Liver (tissue), 9 donors: ENCODE measurements around the gene STK11. TPM values are rescaled to one million over a fixed set of nuclear protein-coding genes. Genes with fewer than 3 reads are reported as not detected.

Experiments used
- DNase-seq: peaks from one replicate; pipeline ENCODE4 v3.0.0-alpha.2; 2017; ENCODE audit warnings: low spot score
- H3K27ac ChIP-seq, 2 donors: one replicate each; pipeline ENCODE4 v1.7.0; 2013; ENCODE audit warnings: inconsistent platforms in 2 of 2, low read length in 2 of 2, control low read depth in 1 of 2, low read depth in 1 of 2, mild to moderate bottlenecking in 1 of 2
- H3K27me3 ChIP-seq, 4 donors: one replicate each; pipeline versions ENCODE4 v1.6.1 to v1.7.0; 2013; ENCODE audit warnings: low read length in 3 of 4, inconsistent platforms in 1 of 4, mild to moderate bottlenecking in 1 of 4, moderate library complexity in 1 of 4; ENCODE audit not compliant: control insufficient read depth in 4 of 4, insufficient read depth in 4 of 4
- H3K36me3 ChIP-seq, 4 donors: one replicate each; pipeline versions ENCODE4 v1.6.1 to v1.7.0; 2013; ENCODE audit warnings: low read length in 3 of 4, mild to moderate bottlenecking in 3 of 4, low read depth in 1 of 4, moderate library complexity in 1 of 4; ENCODE audit not compliant: control insufficient read depth in 4 of 4, insufficient read depth in 3 of 4
- H3K4me1 ChIP-seq, 4 donors: one replicate each; pipeline versions ENCODE4 v1.6.1 to v1.7.0; 2013; ENCODE audit warnings: low read length in 3 of 4, mild to moderate bottlenecking in 3 of 4, moderate library complexity in 1 of 4; ENCODE audit not compliant: control insufficient read depth in 4 of 4, insufficient read depth in 4 of 4
- H3K4me3 ChIP-seq, 3 donors: one replicate each; pipeline versions ENCODE4 v1.6.1 to v1.7.0; 2013; ENCODE audit warnings: low read length in 3 of 3, control low read depth in 1 of 3, low read depth in 1 of 3, mild to moderate bottlenecking in 1 of 3
- H3K9ac ChIP-seq, 2 donors: one replicate each; pipeline ENCODE4 v1.7.0; 2013; ENCODE audit warnings: low read length in 2 of 2, mild to moderate bottlenecking in 2 of 2, moderate library complexity in 2 of 2, control low read depth in 1 of 2, low read depth in 1 of 2
- H3K9me3 ChIP-seq, 4 donors: one replicate each; pipeline versions ENCODE4 v1.6.1 to v1.7.0; 2013; ENCODE audit warnings: low read length in 3 of 4; ENCODE audit not compliant: control insufficient read depth in 4 of 4
- EGR1 ChIP-seq, 2 donors: IDR thresholded peaks; 2 replicates each; pipeline ENCODE4 v1.6.1; 2016 to 2018; ENCODE audit warnings: antibody characterized with exemption in 2 of 2, low read depth in 2 of 2
- FOXA1 ChIP-seq: IDR thresholded peaks from 2 replicates; pipeline ENCODE4 v1.6.1; 2016; ENCODE audit warnings: antibody characterized with exemption
- FOXA2 ChIP-seq: IDR thresholded peaks from 2 replicates; pipeline ENCODE4 v1.6.1; 2016; ENCODE audit warnings: antibody characterized with exemption
- GABPA ChIP-seq, 2 donors: IDR thresholded peaks in 1 of 2; conservative IDR thresholded peaks in 1 of 2; 2 replicates each; pipeline ENCODE4 v1.6.1; 2016; ENCODE audit warnings: antibody characterized with exemption in 2 of 2, mild to moderate bottlenecking in 1 of 2, moderate library complexity in 1 of 2
- HNF4A ChIP-seq, 2 donors: conservative IDR thresholded peaks; 2 replicates each; pipeline ENCODE4 v1.6.1; 2016; ENCODE audit warnings: antibody characterized with exemption in 2 of 2, mild to moderate bottlenecking in 2 of 2
- HNF4G ChIP-seq: IDR thresholded peaks from 2 replicates; pipeline ENCODE4 v1.6.1; 2016; ENCODE audit warnings: antibody characterized with exemption
- JUND ChIP-seq, 2 donors: IDR thresholded peaks; 2 replicates each; pipeline ENCODE4 v1.6.1; 2016; ENCODE audit warnings: antibody characterized with exemption in 2 of 2
- NR2F2 ChIP-seq: IDR thresholded peaks from 2 replicates; pipeline ENCODE4 v1.6.1; 2016; ENCODE audit warnings: antibody characterized with exemption
- RAD21 ChIP-seq, 2 donors: IDR thresholded peaks; 2 replicates each; pipeline ENCODE4 v1.6.1; 2016; ENCODE audit warnings: antibody characterized with exemption in 2 of 2, mild to moderate bottlenecking in 2 of 2
- RXRA ChIP-seq, 2 donors: IDR thresholded peaks; 2 replicates each; pipeline ENCODE4 v1.6.1; 2017 to 2018; ENCODE audit warnings: antibody characterized with exemption in 2 of 2, mild to moderate bottlenecking in 1 of 2
- SP1 ChIP-seq: IDR thresholded peaks from 2 replicates; pipeline ENCODE4 v1.6.1; 2018; ENCODE audit warnings: antibody characterized with exemption, mild to moderate bottlenecking
- TAF1 ChIP-seq: conservative IDR thresholded peaks from 2 replicates; pipeline ENCODE4 v1.6.1; 2016; ENCODE audit warnings: antibody characterized with exemption, mild to moderate bottlenecking
- YY1 ChIP-seq: IDR thresholded peaks from 2 replicates; pipeline ENCODE4 v1.6.1; 2016; ENCODE audit warnings: antibody characterized with exemption, mild to moderate bottlenecking
- WGBS: extraction: QIAGEN DNeasy Blood & Tissue Kit; methylation state at CpG from one replicate; pipeline ENCODE4 v1.1.7; 2013; 5-methylcytosine and 5-hydroxymethylcytosine counted together
- polyA plus RNA-seq, 2 donors: library from polyadenylated mRNA; stranded (reverse) in 1 of 2; unstranded in 1 of 2; fragments of 200-250 nt in 1 of 2; fragments of >200 nt in 1 of 2; fragmentation: Nextera tagmentation in 1 of 2; extraction: Ambion mirVana in 1 of 2; gene quantifications; one replicate each; pipeline versions ENCODE4 v1.2.1 to v1.2.3, GENCODE V29; 2013 to 2015
- total RNA-seq, 2 donors: library from RNA; depleted of rRNA; stranded (reverse); fragments of >200 nt; gene quantifications; one replicate each; pipeline ENCODE4 v1.2.3, GENCODE V29; 2014
- TF ChIP-seq, protein P1 (sequence below): IDR thresholded peaks from 2 replicates; pipeline ENCODE4 v1.6.1; 2016; ENCODE audit warnings: antibody characterized with exemption
- TF ChIP-seq, protein P2 (sequence below): IDR thresholded peaks from 2 replicates; pipeline ENCODE4 v1.6.1; 2016; ENCODE audit warnings: antibody characterized with exemption
- TF ChIP-seq, protein P3 (sequence below): fragments of 150-350 bp; IDR thresholded peaks from 2 replicates; pipeline ENCODE4 v1.5.1; 2017; ENCODE audit warnings: improper control_type of control experiment, low read depth, low read length; ENCODE audit not compliant: missing input control
- TF ChIP-seq, protein P4 (sequence below): IDR thresholded peaks from 2 replicates; pipeline ENCODE4 v1.6.1; 2016; ENCODE audit warnings: antibody characterized with exemption, mild to moderate bottlenecking
- TF ChIP-seq, protein P5 (sequence below): IDR thresholded peaks from 2 replicates; pipeline ENCODE4 v1.6.1; 2016; ENCODE audit warnings: antibody characterized with exemption
- donor health status: healthy.
- donor health status: healthy.
- donor health status: healthy.
- donor health status: healthy.
- donor health status: healthy.

Gene STK11
- total and polyA plus RNA-seq, 4 donors: 3.0 to 126 (median 35.5) TPM

DNA sequence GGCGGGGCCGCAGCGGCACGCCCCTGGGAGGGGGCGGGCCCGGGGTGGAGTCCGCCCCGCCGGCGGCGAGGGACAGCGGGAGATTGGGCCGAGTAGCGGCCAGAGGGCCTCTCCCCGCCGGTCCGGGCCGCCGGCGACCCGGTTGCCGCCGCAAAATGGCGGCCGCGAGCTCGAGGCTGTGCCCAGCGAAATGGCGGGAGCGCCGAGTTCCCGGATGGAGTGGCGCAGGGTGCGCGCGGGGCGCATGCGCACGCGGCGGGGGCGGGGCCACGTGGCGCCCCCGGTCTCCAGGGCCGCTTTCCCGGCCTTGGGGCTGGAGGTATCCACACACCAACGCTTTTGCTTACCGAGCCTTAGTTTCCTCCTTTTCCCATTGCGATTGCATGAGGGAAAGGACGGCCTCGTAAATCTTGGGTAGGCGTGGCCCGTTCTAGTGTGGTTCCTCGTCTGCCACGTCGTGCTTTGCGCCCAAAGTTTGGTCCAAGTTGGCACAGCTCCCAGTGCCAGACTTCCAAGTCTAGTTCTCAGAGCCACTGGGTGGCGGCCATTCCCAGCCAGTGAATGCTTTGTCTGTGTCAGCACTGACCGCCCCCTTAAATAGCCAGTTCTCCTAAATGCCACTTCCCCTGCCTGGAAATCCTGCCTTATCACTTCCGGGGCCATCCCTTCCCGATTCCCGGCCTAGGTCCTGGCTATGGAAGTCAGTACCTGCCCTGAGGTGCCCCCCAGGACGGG, 64.1 kb downstream of the STK11 start:
- TF ChIP-seq RXRA (IDR thresholded peaks at IDR 0.05) (peak in 1 of 2 donors; percentile 38), SP1 (peak; percentile 62), EGR1 (IDR thresholded peaks at IDR 0.05; ENCODE audit: low read depth in 2 of 2) (peak in 1 of 2 donors; percentile 57), JUND (IDR thresholded peaks at IDR 0.05) (no peak), TAF1 (no peak), RAD21 (IDR thresholded peaks at IDR 0.05) (peak in 1 of 2 donors; percentile 44), NR2F2 (peak; percentile 45), YY1 (peak; percentile 87), HNF4A (conservative IDR thresholded peaks at IDR 0.05) (peak in 1 of 2 donors; percentile 23), FOXA2 (no peak), HNF4G (no peak), GABPA (IDR thresholded peaks at IDR 0.05 in 1 of 2, conservative IDR thresholded peaks at IDR 0.05 in 1 of 2) (peak in 1 of 2 donors; percentile 75), FOXA1 (no peak)
- TF ChIP-seq, protein P1, sequence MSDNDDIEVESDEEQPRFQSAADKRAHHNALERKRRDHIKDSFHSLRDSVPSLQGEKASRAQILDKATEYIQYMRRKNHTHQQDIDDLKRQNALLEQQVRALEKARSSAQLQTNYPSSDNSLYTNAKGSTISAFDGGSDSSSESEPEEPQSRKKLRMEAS: peak; percentile 62
- TF ChIP-seq, protein P2, sequence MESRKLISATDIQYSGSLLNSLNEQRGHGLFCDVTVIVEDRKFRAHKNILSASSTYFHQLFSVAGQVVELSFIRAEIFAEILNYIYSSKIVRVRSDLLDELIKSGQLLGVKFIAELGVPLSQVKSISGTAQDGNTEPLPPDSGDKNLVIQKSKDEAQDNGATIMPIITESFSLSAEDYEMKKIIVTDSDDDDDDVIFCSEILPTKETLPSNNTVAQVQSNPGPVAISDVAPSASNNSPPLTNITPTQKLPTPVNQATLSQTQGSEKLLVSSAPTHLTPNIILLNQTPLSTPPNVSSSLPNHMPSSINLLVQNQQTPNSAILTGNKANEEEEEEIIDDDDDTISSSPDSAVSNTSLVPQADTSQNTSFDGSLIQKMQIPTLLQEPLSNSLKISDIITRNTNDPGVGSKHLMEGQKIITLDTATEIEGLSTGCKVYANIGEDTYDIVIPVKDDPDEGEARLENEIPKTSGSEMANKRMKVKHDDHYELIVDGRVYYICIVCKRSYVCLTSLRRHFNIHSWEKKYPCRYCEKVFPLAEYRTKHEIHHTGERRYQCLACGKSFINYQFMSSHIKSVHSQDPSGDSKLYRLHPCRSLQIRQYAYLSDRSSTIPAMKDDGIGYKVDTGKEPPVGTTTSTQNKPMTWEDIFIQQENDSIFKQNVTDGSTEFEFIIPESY: no peak
- TF ChIP-seq, protein P3, sequence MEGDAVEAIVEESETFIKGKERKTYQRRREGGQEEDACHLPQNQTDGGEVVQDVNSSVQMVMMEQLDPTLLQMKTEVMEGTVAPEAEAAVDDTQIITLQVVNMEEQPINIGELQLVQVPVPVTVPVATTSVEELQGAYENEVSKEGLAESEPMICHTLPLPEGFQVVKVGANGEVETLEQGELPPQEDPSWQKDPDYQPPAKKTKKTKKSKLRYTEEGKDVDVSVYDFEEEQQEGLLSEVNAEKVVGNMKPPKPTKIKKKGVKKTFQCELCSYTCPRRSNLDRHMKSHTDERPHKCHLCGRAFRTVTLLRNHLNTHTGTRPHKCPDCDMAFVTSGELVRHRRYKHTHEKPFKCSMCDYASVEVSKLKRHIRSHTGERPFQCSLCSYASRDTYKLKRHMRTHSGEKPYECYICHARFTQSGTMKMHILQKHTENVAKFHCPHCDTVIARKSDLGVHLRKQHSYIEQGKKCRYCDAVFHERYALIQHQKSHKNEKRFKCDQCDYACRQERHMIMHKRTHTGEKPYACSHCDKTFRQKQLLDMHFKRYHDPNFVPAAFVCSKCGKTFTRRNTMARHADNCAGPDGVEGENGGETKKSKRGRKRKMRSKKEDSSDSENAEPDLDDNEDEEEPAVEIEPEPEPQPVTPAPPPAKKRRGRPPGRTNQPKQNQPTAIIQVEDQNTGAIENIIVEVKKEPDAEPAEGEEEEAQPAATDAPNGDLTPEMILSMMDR: no peak
- TF ChIP-seq, protein P4, sequence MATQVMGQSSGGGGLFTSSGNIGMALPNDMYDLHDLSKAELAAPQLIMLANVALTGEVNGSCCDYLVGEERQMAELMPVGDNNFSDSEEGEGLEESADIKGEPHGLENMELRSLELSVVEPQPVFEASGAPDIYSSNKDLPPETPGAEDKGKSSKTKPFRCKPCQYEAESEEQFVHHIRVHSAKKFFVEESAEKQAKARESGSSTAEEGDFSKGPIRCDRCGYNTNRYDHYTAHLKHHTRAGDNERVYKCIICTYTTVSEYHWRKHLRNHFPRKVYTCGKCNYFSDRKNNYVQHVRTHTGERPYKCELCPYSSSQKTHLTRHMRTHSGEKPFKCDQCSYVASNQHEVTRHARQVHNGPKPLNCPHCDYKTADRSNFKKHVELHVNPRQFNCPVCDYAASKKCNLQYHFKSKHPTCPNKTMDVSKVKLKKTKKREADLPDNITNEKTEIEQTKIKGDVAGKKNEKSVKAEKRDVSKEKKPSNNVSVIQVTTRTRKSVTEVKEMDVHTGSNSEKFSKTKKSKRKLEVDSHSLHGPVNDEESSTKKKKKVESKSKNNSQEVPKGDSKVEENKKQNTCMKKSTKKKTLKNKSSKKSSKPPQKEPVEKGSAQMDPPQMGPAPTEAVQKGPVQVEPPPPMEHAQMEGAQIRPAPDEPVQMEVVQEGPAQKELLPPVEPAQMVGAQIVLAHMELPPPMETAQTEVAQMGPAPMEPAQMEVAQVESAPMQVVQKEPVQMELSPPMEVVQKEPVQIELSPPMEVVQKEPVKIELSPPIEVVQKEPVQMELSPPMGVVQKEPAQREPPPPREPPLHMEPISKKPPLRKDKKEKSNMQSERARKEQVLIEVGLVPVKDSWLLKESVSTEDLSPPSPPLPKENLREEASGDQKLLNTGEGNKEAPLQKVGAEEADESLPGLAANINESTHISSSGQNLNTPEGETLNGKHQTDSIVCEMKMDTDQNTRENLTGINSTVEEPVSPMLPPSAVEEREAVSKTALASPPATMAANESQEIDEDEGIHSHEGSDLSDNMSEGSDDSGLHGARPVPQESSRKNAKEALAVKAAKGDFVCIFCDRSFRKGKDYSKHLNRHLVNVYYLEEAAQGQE: peak; percentile 29
- TF ChIP-seq, protein P5, sequence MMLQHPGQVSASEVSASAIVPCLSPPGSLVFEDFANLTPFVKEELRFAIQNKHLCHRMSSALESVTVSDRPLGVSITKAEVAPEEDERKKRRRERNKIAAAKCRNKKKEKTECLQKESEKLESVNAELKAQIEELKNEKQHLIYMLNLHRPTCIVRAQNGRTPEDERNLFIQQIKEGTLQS: no peak
- H3K27me3 ChIP-seq: no peaks in the 10 kb centered on the region
- DNase-seq: peak; percentile 86
- peaks cover 40 to 85% (median 73%) of the 10 kb centered on the region in 4 donors for H3K4me1 ChIP-seq
- H3K9me3 ChIP-seq: no peaks in the 10 kb centered on the region
- under 1% methylated on average over 64 of the region's 64 CpGs for WGBS
- peak overlapping the region; percentile 78 to 86 for H3K9ac ChIP-seq
- peak overlapping the region; percentile 77 to 90 (median 86) for H3K4me3 ChIP-seq
- H3K36me3 ChIP-seq: peaks cover 17 to 28% (median 21%) of the 10 kb centered on the region in 4 donors
- H3K27ac ChIP-seq: peak overlapping the region; percentile 90 to 91
